GM23338 (cell line): Measurements from ENCODE around the gene POLK. TPM values are rescaled to one million over a fixed set of nuclear protein-coding genes. Genes with fewer than 3 reads are reported as not detected.

Experiments
- ATAC-seq: fragments of 200-7000 bp; cut with Tn5 transposase; 3 replicates; pipeline ENCODE4 v1.9.1; 2020
- DNase-seq: peaks from one replicate; pipeline ENCODE4 v3.0.0-alpha.2; 2015; ENCODE audit warnings: low spot score
- H2AFZ ChIP-seq: fragments of 200-600 bp; sonication (generic); 2 replicates; pipeline ENCODE4 v1.8.0; 2016; ENCODE audit warnings: antibody characterized with exemption, mild to moderate bottlenecking, moderate library complexity
- H3F3A ChIP-seq: fragments of 200-600 bp; sonication (generic); replicated peaks from 2 replicates; pipeline ENCODE4 v1.8.0; 2017; ENCODE audit warnings: antibody characterized with exemption, mixed run types, low read depth
- H3K27ac ChIP-seq: fragments of 200-600 bp; sonication (generic); 2 replicates; pipeline ENCODE4 v1.6.1; 2016; ENCODE audit warnings: low read depth
- H3K27me3 ChIP-seq: fragments of 200-600 bp; sonication (generic); 2 replicates; pipeline ENCODE4 v1.8.0; 2016; ENCODE audit warnings: mild to moderate bottlenecking, mixed run types, moderate library complexity; ENCODE audit not compliant: insufficient read depth
- H3K36me3 ChIP-seq: fragments of 200-600 bp; sonication (generic); 2 replicates; pipeline ENCODE4 v1.8.0; 2016; ENCODE audit warnings: mild to moderate bottlenecking; ENCODE audit not compliant: insufficient read depth
- H3K4me1 ChIP-seq: fragments of 200-600 bp; sonication (generic); 2 replicates; pipeline ENCODE4 v1.8.0; 2016; ENCODE audit warnings: mild to moderate bottlenecking, moderate library complexity; ENCODE audit not compliant: insufficient read depth
- H3K4me2 ChIP-seq: fragments of 200-600 bp; sonication (generic); 2 replicates; pipeline ENCODE4 v1.7.1; 2017; ENCODE audit warnings: mixed run types
- H3K4me3 ChIP-seq: fragments of 200-600 bp; sonication (generic); 2 replicates; pipeline ENCODE4 v1.6.1; 2016; ENCODE audit warnings: mixed run types
- H3K79me2 ChIP-seq: fragments of 200-600 bp; sonication (generic); replicated peaks from 2 replicates; pipeline ENCODE4 v1.8.0; 2017; ENCODE audit warnings: mild to moderate bottlenecking; ENCODE audit not compliant: insufficient read depth
- H3K9me2 ChIP-seq: fragments of 200-600 bp; sonication (generic); 2 replicates; pipeline ENCODE4 v1.8.0; 2017; ENCODE audit not compliant: insufficient read depth
- H4K20me1 ChIP-seq: fragments of 200-600 bp; sonication (generic); replicated peaks from 2 replicates; pipeline ENCODE4 v1.8.0; 2017; ENCODE audit warnings: mild to moderate bottlenecking; ENCODE audit not compliant: insufficient read depth
- H3K27ac Mint-ChIP-seq: 2 replicates; pipeline ENCODE4 v1.8.0; 2020; ENCODE audit warnings: inconsistent platforms, mild to moderate bottlenecking, moderate library complexity, mixed read lengths
- H3K27me3 Mint-ChIP-seq: 3 replicates; pipeline ENCODE4 v1.8.0; 2022; ENCODE audit warnings: low read depth, mild to moderate bottlenecking, moderate library complexity, mixed read lengths, inconsistent platforms; ENCODE audit not compliant: insufficient read depth, poor library complexity
- H3K36me3 Mint-ChIP-seq: 3 replicates; pipeline ENCODE4 v1.8.0; 2021; ENCODE audit warnings: low read depth, mild to moderate bottlenecking, inconsistent platforms, moderate library complexity, mixed read lengths
- H3K4me1 Mint-ChIP-seq: 3 replicates; pipeline ENCODE4 v1.8.0; 2020; ENCODE audit warnings: mild to moderate bottlenecking, inconsistent platforms, mixed read lengths
- H3K4me3 Mint-ChIP-seq: 3 replicates; pipeline ENCODE4 v1.8.0; 2021; ENCODE audit warnings: moderate library complexity, mild to moderate bottlenecking, inconsistent platforms, mixed read lengths
- H3K9me3 Mint-ChIP-seq: 3 replicates; pipeline ENCODE4 v1.8.0; 2020; ENCODE audit warnings: moderate library complexity, mild to moderate bottlenecking, inconsistent platforms, mixed read lengths
- CREB1 ChIP-seq: fragments of 250-450 bp; sonication (Bioruptor Pico); IDR thresholded peaks from 2 replicates; pipeline ENCODE4 v1.5.0; 2020; ENCODE audit warnings: low read depth, mild to moderate bottlenecking, moderate library complexity
- ETS1 ChIP-seq: IDR thresholded peaks from 2 replicates; pipeline ENCODE4 v1.6.1; 2016; ENCODE audit warnings: antibody characterized with exemption
- EZH2 ChIP-seq: fragments of 200-600 bp; sonication (generic); IDR thresholded peaks from one replicate; pipeline ENCODE4 v1.8.0; 2017; ENCODE audit warnings: antibody characterized with exemption, mild to moderate bottlenecking, low read depth; ENCODE audit not compliant: unreplicated experiment
- EZH2phosphoT487 ChIP-seq: fragments of 200-600 bp; sonication (generic); IDR thresholded peaks from one replicate; pipeline ENCODE4 v1.8.1; 2018; ENCODE audit warnings: antibody characterized with exemption; ENCODE audit not compliant: unreplicated experiment
- JUNB ChIP-seq: IDR thresholded peaks from one replicate; pipeline ENCODE4 v1.6.1; 2016; ENCODE audit warnings: antibody characterized with exemption; ENCODE audit not compliant: unreplicated experiment
- NANOG ChIP-seq: IDR thresholded peaks from 2 replicates; pipeline ENCODE4 v1.6.1; 2016; ENCODE audit warnings: antibody characterized with exemption, borderline replicate concordance
- POLR2AphosphoS5 ChIP-seq: IDR thresholded peaks from 2 replicates; pipeline ENCODE4 v1.6.1; 2016; ENCODE audit warnings: antibody characterized with exemption, low read depth
- REST ChIP-seq: IDR thresholded peaks from one replicate; pipeline ENCODE4 v1.6.1; 2018; ENCODE audit warnings: antibody characterized with exemption; ENCODE audit not compliant: unreplicated experiment
- STAT1 ChIP-seq: IDR thresholded peaks from one replicate; pipeline ENCODE4 v1.6.1; 2016; ENCODE audit warnings: antibody characterized with exemption; ENCODE audit not compliant: unreplicated experiment
- ZNF462 ChIP-seq: fragments of 250-450 bp; sonication (Bioruptor Pico); IDR thresholded peaks from 2 replicates; pipeline ENCODE4 v1.5.0; 2020; ENCODE audit warnings: mild to moderate bottlenecking, moderate library complexity
- polyA plus RNA-seq: library from polyadenylated mRNA; unstranded; fragments of >200 nt; fragmentation: Nextera tagmentation; extraction: Ambion mirVana; gene quantifications from 2 replicates; pipeline ENCODE4 v1.2.1, GENCODE V29; 2016
- total RNA-seq: library from RNA; depleted of rRNA; stranded (reverse); fragments of >200 nt; shearing (Covaris generic); gene quantifications from 2 replicates; pipeline ENCODE4 v1.2.3, GENCODE V29; 2014

Gene POLK
- total and polyA plus RNA-seq, 2 experiments from 2014 or later: 6.3 to 14.5 TPM

- no peaks in the 10 kb centered on the region for H4K20me1 ChIP-seq
- ATAC-seq (no peak), DNase-seq (no peak)
- H3K4me2 ChIP-seq: no peak overlapping the region
- no peaks in the 10 kb centered on the region for H3F3A ChIP-seq
- no peak overlapping the region for H2AFZ ChIP-seq
- no peaks in the 10 kb centered on the region for H3K27me3 Mint-ChIP-seq
- no peaks in the 10 kb centered on the region for H3K36me3 ChIP-seq
- H3K4me1 ChIP-seq: no peaks in the 10 kb centered on the region
- H3K4me3 ChIP-seq: no peak overlapping the region
- no peaks in the 10 kb centered on the region for H3K4me1 Mint-ChIP-seq
- H3K9me2 ChIP-seq: no peaks in the 10 kb centered on the region
- H3K27ac ChIP-seq: no peak overlapping the region
- no peak overlapping the region for H3K27ac Mint-ChIP-seq
- H3K27me3 ChIP-seq: no peaks in the 10 kb centered on the region
- TF ChIP-seq ETS1: no peak
- no peak for TF ChIP-seq REST
- no peak for TF ChIP-seq EZH2phosphoT487
- no peak for TF ChIP-seq CREB1 (CRISPR knock-in tag)
- no peak for TF ChIP-seq NANOG
- TF ChIP-seq POLR2AphosphoS5: no peak
- no peak for TF ChIP-seq STAT1
- TF ChIP-seq ZNF462 (CRISPR knock-in tag): no peak
- TF ChIP-seq JUNB: no peak
- TF ChIP-seq EZH2: no peak
- no peaks in the 10 kb centered on the region for H3K9me3 Mint-ChIP-seq
- no peaks in the 10 kb centered on the region for H3K79me2 ChIP-seq
- no peaks in the 10 kb centered on the region for H3K36me3 Mint-ChIP-seq
- no peak overlapping the region for H3K4me3 Mint-ChIP-seq
These were observed 41.1 kb downstream of the POLK start for GRCh38 chr5:75552764-75553163.
